ENCODE measurements around the gene TMEM63B. TPM values are rescaled to one million over a fixed set of nuclear protein-coding genes. Genes with fewer than 3 reads are reported as not detected.

The TMEM63B gene
- total RNA-seq = 10 to 100 TPM; 11.1 to 11.6 TPM

DNA sequence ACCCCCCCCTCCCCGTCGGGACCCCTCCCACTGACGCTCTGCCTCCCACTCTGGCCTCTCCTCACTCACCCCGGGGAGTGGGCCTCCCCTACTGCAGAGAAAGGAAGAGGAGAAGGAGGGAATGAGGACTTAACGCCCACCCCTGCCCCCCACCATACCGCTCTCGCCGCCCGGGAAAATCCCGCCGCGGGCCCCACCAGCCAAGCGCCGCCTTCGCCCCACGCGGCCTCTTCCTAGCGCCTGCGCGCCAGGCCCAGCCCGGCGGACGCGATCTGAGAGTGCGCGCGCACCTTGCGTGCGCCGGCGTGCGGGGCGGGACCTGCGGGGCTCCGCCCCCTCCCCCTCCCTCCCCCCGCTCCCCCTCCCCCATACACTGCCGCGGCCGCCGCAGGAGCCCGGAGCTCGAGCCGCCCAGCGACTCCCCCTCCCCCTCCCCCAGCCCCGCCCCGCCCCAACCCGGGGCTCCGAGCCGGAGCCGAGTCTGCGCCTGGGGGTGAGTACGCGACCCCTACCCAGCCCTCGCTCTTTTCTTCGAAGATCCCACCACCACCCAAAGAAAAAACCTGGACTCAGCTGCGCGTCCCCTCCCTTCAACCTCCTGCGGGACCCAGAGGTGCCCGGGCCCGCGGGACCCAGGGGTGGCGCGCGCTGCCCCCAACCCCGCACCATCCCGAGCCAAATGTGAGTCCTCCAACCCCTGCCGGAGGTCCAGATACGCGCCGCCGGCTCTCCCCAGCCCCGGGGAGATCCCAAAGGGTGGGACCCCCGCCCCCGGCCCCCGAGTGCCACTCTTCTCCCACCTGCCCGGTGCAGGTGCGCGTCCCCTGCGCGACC, at the start of gene TMEM63B, which contains the start of gene MRPL14:
Gene TMEM63B (plus strand): TSS at position 369 of the 834 bp plus-strand sequence. CDS start 7,031 bp downstream, outside the sequence.
Gene MRPL14 (minus strand): TSS at position 267 of the 834 bp plus-strand sequence. CDS start 10,841 bp downstream, outside the sequence.
- H3K27me3 Mint-ChIP-seq = no peaks in the 10 kb centered on the region
- ATAC-seq = peak; percentile 94
- H3K4me3 Mint-ChIP-seq = peak within 1 kb of the TSS; percentile 98
- peak within 1 kb of the TSS; percentile 89 for H3K27ac Mint-ChIP-seq
- peak; percentile 90 for DNase-seq
- peaks cover 47% of the 10 kb centered on the region for H3K4me1 Mint-ChIP-seq
- no peaks in the 10 kb centered on the region for H3K9me3 Mint-ChIP-seq (ENCODE audit: low read depth)
- CTCF ChIA-PET = interaction anchor here (2.2 kb wide), 1 partner anchor 482 kb away, joined by 4 read pairs; no protein-coding TSS in a partner anchor
- H3K36me3 Mint-ChIP-seq = peaks cover 21% of the 10 kb centered on the region

DNA sequence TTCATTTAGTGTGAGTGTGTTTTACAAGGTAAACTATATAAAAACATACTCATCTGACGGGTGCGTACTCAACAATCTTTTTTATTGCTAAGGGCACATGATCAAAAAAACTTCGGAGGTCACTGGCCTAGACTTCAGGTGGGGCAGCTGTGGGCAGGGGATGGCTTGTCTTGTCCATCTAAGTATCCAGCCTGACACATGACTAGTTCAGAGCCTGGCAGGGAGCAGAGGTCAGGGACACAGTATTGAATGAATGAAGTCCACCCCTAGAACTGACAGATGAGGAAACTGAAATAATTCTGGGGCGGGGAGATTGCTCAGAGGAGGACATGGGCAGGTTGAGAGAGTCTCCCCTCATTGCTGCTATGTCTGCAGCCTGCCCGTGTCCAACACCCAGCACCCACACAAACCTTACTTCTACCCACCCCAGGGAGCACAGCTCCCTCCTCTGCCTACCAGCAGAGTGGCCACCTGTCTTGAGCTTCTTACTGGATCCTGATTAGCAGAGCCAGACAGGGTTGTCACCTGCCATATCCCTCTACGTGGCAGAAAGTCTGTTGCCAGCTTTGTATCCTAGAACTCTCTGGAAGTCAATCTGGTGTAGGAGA, 49.0 kb upstream of the TMEM63B start:
- Mint-ChIP-seq H3K36me3 (no peaks in the 10 kb centered on the region), H3K27me3 (peaks cover 15% of the 10 kb centered on the region), H3K27ac (no peak overlapping the region), H3K4me3 (no peak overlapping the region), H3K9me3 (ENCODE audit: low read depth) (no peaks in the 10 kb centered on the region), H3K4me1 (peaks cover 17% of the 10 kb centered on the region)
- CTCF ChIA-PET = interaction anchor here (0.6 to 5.0 kb wide), 34 partner anchors 10 to 471 kb away, joined by 3 to 94 read pairs (median 4); partner anchors contain the start of gene VEGFA
- DNase-seq (no peak), ATAC-seq (no peak)

DNA sequence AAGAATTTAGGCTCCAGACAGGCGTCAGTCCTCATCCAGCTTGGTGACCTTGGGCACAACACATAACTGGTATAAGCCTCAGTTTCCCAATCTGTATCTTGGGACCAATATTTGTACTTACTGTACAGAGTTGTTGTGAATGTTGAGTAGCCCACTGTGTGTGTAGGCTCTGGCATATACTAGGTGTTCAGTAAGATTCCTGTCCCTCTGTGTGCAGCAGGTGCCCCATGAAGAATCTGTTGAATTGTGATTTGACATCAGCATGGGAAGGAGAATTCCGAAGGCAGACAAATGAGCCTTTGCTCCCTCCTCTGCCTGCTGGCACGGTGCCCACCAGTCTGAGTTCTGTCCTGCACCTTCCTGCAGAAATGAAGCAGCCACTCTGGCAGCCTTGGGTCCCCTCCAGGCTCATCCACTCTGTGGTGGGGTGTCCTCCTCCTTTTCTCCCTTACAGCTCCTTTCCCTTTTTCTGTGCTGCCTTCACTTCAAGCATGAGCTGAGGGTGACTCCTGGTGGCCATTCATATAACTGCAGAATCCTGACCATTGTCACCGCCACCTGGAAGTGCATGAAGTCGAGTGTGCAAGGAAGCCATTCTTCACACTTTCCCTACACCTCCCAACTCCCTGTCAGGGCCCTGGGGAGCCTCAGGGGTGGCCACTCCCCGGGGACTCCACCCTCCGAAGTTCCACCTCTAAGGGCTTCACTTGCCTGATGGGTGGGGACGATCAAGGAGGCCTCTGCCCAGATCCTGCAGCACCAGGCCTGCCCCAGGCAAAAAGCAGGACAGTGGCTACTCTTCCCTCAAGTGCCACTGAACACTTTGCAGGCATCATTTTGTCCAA, 48.3 kb upstream of the TMEM63B start:
- ATAC-seq = peak; percentile 43
- Mint-ChIP-seq H3K4me3 (no peak overlapping the region), H3K27ac (no peak overlapping the region), H3K36me3 (no peaks in the 10 kb centered on the region), H3K4me1 (peaks cover 12% of the 10 kb centered on the region), H3K9me3 (ENCODE audit: low read depth) (no peaks in the 10 kb centered on the region), H3K27me3 (peaks cover 15% of the 10 kb centered on the region)
- CTCF ChIA-PET = interaction anchor here (0.6 to 5.0 kb wide), 36 partner anchors 10 to 425 kb away, joined by 3 to 94 read pairs (median 4); partner anchors contain the start of gene VEGFA
- DNase-seq = peak; percentile 80

- CTCF ChIA-PET = interaction anchor here (0.6 to 5.0 kb wide), 27 partner anchors 9 to 425 kb away, joined by 3 to 94 read pairs (median 5); partner anchors contain the start of gene VEGFA
- no peak for ATAC-seq
- Mint-ChIP-seq H3K36me3 (no peaks in the 10 kb centered on the region), H3K9me3 (ENCODE audit: low read depth) (no peaks in the 10 kb centered on the region), H3K27me3 (peaks cover 15% of the 10 kb centered on the region), H3K27ac (no peak overlapping the region), H3K4me3 (no peak overlapping the region), H3K4me1 (peaks cover 5% of the 10 kb centered on the region)
- DNase-seq = no peak
Observed at GRCh38 chr6:44079672-44080071, 47.7 kb upstream of the TMEM63B start.

DNA sequence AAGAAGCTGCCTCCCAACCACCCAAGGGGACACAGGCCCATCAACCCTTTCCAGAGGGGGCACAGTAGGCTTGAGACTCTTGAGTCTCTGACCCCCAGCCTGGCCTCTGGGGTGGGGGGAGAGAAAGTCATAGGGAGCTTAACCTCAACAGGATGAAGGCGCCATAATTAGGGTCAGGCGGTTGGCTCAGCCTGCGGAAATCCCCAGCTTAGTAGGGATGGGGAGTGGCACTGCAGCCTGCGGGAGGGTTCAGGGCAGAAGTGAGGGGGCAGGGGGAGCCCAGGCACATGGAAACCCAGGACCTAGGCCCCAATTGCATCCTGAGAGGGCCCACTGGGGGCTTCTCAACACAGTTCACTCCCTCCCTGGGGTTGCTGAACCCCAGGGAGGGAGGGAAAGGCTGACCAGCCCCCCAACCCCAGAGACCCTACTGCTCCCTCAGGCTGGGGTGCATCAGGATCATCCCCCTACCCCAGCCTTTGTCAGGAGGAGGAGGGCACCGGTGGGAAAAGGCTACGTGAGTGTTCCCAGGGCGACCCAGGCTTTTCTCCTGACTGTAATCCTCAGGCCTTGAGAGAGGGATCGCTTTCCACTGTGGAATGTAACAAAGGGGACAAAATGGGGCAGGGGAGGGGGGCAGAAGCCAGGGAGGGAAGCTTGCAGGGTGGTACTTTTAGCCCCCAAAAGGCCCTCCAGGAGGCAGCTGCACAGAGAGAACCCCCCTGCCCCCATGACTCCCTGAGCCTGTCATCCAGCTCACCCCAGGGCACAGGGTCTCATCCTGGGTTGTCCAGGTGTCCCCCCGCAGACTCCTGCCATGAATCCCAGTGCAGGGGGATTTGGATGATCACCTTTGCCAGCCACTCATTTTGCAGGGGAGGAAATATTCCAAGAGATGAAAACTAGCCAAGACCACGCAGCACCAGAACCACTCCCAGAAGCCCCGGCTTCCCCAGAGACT, 46.5 kb upstream of the TMEM63B start:
- CTCF ChIA-PET = interaction anchor here (1.5 to 5.0 kb wide), 7 partner anchors 17 to 414 kb away, joined by 4 to 94 read pairs (median 29); partner anchors contain the start of gene VEGFA
- peaks cover 5% of the 10 kb centered on the region for H3K4me1 Mint-ChIP-seq
- no peak for ATAC-seq

GRCh38 chr6:44081753-44082152, 45.6 kb upstream of the TMEM63B start:
- ATAC-seq (no peak), DNase-seq (no peak)
- no peaks in the 10 kb centered on the region for H3K36me3 Mint-ChIP-seq
- peaks cover 11% of the 10 kb centered on the region for H3K27me3 Mint-ChIP-seq
- no peak overlapping the region for H3K27ac Mint-ChIP-seq
- no peak overlapping the region for H3K4me3 Mint-ChIP-seq
- no peaks in the 10 kb centered on the region for H3K9me3 Mint-ChIP-seq (ENCODE audit: low read depth)
- CTCF ChIA-PET = interaction anchor here (1.5 to 5.0 kb wide), 4 partner anchors 308 to 415 kb away, joined by 4 to 54 read pairs (median 29); no protein-coding TSS in a partner anchor
- H3K4me1 Mint-ChIP-seq = peaks cover 5% of the 10 kb centered on the region

More for the DNA sequence above, 46.5 kb upstream of the TMEM63B start:
- Mint-ChIP-seq H3K36me3 (no peaks in the 10 kb centered on the region), H3K4me3 (no peak overlapping the region), H3K27ac (no peak overlapping the region), H3K27me3 (peaks cover 15% of the 10 kb centered on the region), H3K9me3 (ENCODE audit: low read depth) (no peaks in the 10 kb centered on the region)
- no peak for DNase-seq

DNA sequence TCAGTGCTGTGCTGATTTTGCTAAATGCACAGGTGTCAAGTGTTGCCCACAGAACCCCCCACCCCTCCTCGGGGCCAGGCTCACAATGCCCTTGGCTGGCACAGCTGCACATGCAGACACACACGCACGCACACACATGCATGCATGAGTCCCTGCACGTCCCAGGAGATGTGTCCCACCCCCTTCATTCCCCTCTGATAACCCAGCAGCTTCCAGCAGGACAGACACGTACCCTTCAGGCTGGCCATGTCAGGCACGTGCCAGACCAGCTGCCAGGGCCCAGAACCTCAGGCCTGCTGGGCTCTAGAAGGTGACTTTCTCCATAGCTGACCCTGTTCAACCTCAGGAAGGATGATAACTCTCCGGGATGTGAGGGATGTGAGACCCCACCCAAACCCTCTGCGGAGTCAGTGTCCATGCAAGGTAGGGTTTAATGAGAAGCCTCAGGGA, 44.5 kb upstream of the TMEM63B start:
- peaks cover 6% of the 10 kb centered on the region for H3K27me3 Mint-ChIP-seq
- ATAC-seq (no peak), DNase-seq (no peak)
- no peak overlapping the region for H3K4me3 Mint-ChIP-seq
- H3K9me3 Mint-ChIP-seq (ENCODE audit: low read depth) = no peaks in the 10 kb centered on the region
- CTCF ChIA-PET = interaction anchor here (1.7 to 1.9 kb wide), 2 partner anchors 8 to 314 kb away, joined by 4 to 5 read pairs; no protein-coding TSS in a partner anchor
- H3K27ac Mint-ChIP-seq = no peak overlapping the region
- peaks cover 5% of the 10 kb centered on the region for H3K4me1 Mint-ChIP-seq
- H3K36me3 Mint-ChIP-seq = no peaks in the 10 kb centered on the region

DNA sequence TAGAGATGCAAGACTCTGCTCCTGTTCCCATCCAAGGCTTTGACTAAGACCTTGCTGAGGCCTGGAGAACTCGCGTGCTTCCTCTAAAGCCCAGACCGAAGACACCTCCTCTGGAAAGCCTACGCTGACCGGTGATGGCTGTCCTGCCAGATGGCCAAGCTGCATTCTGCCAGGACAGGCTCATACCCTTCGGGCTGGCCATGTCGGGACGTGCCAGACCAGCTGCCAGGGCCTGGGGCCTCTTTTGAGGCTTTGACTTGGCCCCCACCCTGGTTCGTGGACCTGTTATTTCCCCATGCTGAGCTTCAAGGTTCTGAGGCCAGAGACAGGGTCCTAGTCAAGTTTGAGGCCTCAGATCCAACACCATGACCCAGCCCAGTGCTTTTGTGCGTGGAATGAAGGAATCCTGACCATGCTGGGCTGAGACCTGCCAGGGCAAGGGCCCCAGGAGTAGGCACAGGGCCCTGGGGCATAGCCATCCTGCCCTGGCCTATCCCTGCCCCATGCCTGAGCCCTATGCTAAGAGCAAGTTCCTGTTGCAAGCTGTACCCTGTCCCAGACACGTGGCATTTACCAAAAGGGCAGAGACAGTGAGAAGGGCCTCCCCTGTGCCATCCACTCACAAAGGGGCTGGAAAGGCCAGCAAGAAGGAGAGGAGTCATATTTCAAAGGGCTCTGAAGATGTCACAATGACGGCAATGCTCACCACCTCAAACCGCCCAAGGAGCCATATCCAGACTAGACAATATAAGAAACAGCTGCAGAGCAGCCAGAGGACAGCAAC, 42.9 kb upstream of the TMEM63B start:
- Mint-ChIP-seq H3K9me3 (ENCODE audit: low read depth) (no peaks in the 10 kb centered on the region), H3K27me3 (no peaks in the 10 kb centered on the region), H3K36me3 (no peaks in the 10 kb centered on the region), H3K4me1 (peaks cover 5% of the 10 kb centered on the region), H3K4me3 (no peak overlapping the region), H3K27ac (no peak overlapping the region)
- CTCF ChIA-PET = interaction anchor here (1.0 to 2.1 kb wide), 4 partner anchors 10 to 316 kb away, joined by 4 to 12 read pairs (median 5); no protein-coding TSS in a partner anchor
- no peak for ATAC-seq
- DNase-seq = no peak

GRCh38 chr6:44085219-44085618, 42.1 kb upstream of the TMEM63B start:
- ATAC-seq = no peak

GRCh38 chr6:44086931-44087574, 40.3 kb upstream of the TMEM63B start:
- H3K4me3 Mint-ChIP-seq = no peak overlapping the region
- no peaks in the 10 kb centered on the region for H3K9me3 Mint-ChIP-seq (ENCODE audit: low read depth)
- H3K4me1 Mint-ChIP-seq = no peaks in the 10 kb centered on the region
- ATAC-seq (no peak), DNase-seq (no peak)
- CTCF ChIA-PET = no interaction called here
- no peaks in the 10 kb centered on the region for H3K36me3 Mint-ChIP-seq
- no peaks in the 10 kb centered on the region for H3K27me3 Mint-ChIP-seq
- no peak overlapping the region for H3K27ac Mint-ChIP-seq

More at GRCh38 chr6:44085219-44085618, 42.1 kb upstream of the TMEM63B start:
- Mint-ChIP-seq H3K27me3 (no peaks in the 10 kb centered on the region), H3K27ac (no peak overlapping the region), H3K9me3 (ENCODE audit: low read depth) (no peaks in the 10 kb centered on the region), H3K36me3 (no peaks in the 10 kb centered on the region), H3K4me1 (peaks cover 4% of the 10 kb centered on the region), H3K4me3 (no peak overlapping the region)
- CTCF ChIA-PET = interaction anchor here (0.7 to 2.1 kb wide), 5 partner anchors 11 to 316 kb away, joined by 3 to 12 read pairs (median 5); no protein-coding TSS in a partner anchor
- DNase-seq = no peak

- ATAC-seq (no peak), DNase-seq (no peak)
- no peaks in the 10 kb centered on the region for H3K4me1 Mint-ChIP-seq
- H3K36me3 Mint-ChIP-seq = no peaks in the 10 kb centered on the region
- no peaks in the 10 kb centered on the region for H3K9me3 Mint-ChIP-seq (ENCODE audit: low read depth)
- CTCF ChIA-PET = interaction anchor here (1.8 kb wide), 1 partner anchor 13 kb away, joined by 9 read pairs; no protein-coding TSS in a partner anchor
- H3K4me3 Mint-ChIP-seq = no peak overlapping the region
- H3K27ac Mint-ChIP-seq = no peak overlapping the region
- no peaks in the 10 kb centered on the region for H3K27me3 Mint-ChIP-seq
Observed at GRCh38 chr6:44087623-44088022, 39.7 kb upstream of the TMEM63B start.
